Measurements from ENCODE around the gene VTA1.
"Not testable (repeated sequence)": the region's sequence is repeated elsewhere in the genome, so short reads cannot be mapped to it uniquely, and the experiment has no call there.

VTA1 gene

GRCh38 chr6:142167486-142167885 is 20.4 kb downstream of the VTA1 start:
- in situ Hi-C loops (cut with MboI; ENCODE audit: low sequenced_read_pairs), result no loop called here

- in situ Hi-C loops (cut with MboI; ENCODE audit: low sequenced_read_pairs), result no loop called here
Measured at GRCh38 chr6:142171351-142171750, 24.3 kb downstream of the VTA1 start.

GRCh38 chr6:142172758-142173157 is 25.7 kb downstream of the VTA1 start:
- in situ Hi-C loops (cut with MboI; ENCODE audit: low sequenced_read_pairs), result no loop called here

- in situ Hi-C loops (cut with MboI; ENCODE audit: low sequenced_read_pairs), result no loop called here
Measured at GRCh38 chr6:142173980-142174379, 26.9 kb downstream of the VTA1 start.

GRCh38 chr6:142174703-142175102 is 27.6 kb downstream of the VTA1 start:
- in situ Hi-C loops (cut with MboI; ENCODE audit: low sequenced_read_pairs), result no loop called here

- in situ Hi-C loops (cut with MboI; ENCODE audit: low sequenced_read_pairs), result no loop called here
Measured at GRCh38 chr6:142178129-142178528, 31.1 kb downstream of the VTA1 start.

- in situ Hi-C loops (cut with MboI; ENCODE audit: low sequenced_read_pairs), result no loop called here
Measured at GRCh38 chr6:142182004-142182403, 34.9 kb downstream of the VTA1 start.

- in situ Hi-C loops (cut with MboI; ENCODE audit: low sequenced_read_pairs), result no loop called here
Measured at GRCh38 chr6:142183351-142183750, 36.3 kb downstream of the VTA1 start.

GRCh38 chr6:142184307-142184706 is 37.2 kb downstream of the VTA1 start:
- in situ Hi-C loops (cut with MboI; ENCODE audit: low sequenced_read_pairs), result no loop called here

- in situ Hi-C loops (cut with MboI; ENCODE audit: low sequenced_read_pairs), result no loop called here
Measured at GRCh38 chr6:142185641-142186040, 38.6 kb downstream of the VTA1 start.

- in situ Hi-C loops (cut with MboI; ENCODE audit: low sequenced_read_pairs), result no loop called here
Measured at GRCh38 chr6:142187209-142187608, 40.1 kb downstream of the VTA1 start.

GRCh38 chr6:142188341-142188740 is 41.3 kb downstream of the VTA1 start:
- in situ Hi-C loops (cut with MboI; ENCODE audit: low sequenced_read_pairs), result not testable (repeated sequence)

GRCh38 chr6:142189057-142189456 is 42.0 kb downstream of the VTA1 start:
- in situ Hi-C loops (cut with MboI; ENCODE audit: low sequenced_read_pairs), result no loop called here

GRCh38 chr6:142192343-142192742 is 45.3 kb downstream of the VTA1 start:
- in situ Hi-C loops (cut with MboI; ENCODE audit: low sequenced_read_pairs), result no loop called here

- in situ Hi-C loops (cut with MboI; ENCODE audit: low sequenced_read_pairs), result no loop called here
Measured at GRCh38 chr6:142193621-142194020, 46.6 kb downstream of the VTA1 start.

- in situ Hi-C loops (cut with MboI; ENCODE audit: low sequenced_read_pairs), result no loop called here
Measured at GRCh38 chr6:142195862-142196541, 48.9 kb downstream of the VTA1 start.

GRCh38 chr6:142200846-142201628 is 54.0 kb downstream of the VTA1 start:
- in situ Hi-C loops (cut with MboI; ENCODE audit: low sequenced_read_pairs), result no loop called here

GRCh38 chr6:142207265-142207877 is 60.3 kb downstream of the VTA1 start:
- in situ Hi-C loops (cut with MboI; ENCODE audit: low sequenced_read_pairs), result no loop called here

- in situ Hi-C loops (cut with MboI; ENCODE audit: low sequenced_read_pairs), result no loop called here
Measured at GRCh38 chr6:142210606-142211005, 63.5 kb downstream of the VTA1 start.

- in situ Hi-C loops (cut with MboI; ENCODE audit: low sequenced_read_pairs), result no loop called here
Measured at GRCh38 chr6:142213402-142213801, 66.3 kb downstream of the VTA1 start.

- in situ Hi-C loops (cut with MboI; ENCODE audit: low sequenced_read_pairs), result no loop called here
Measured at GRCh38 chr6:142218446-142218845, 71.4 kb downstream of the VTA1 start.

GRCh38 chr6:142222022-142222421 is 75.0 kb downstream of the VTA1 start:
- in situ Hi-C loops (cut with MboI; ENCODE audit: low sequenced_read_pairs), result no loop called here
